Fibroblast of villous mesenchyme (primary cell): Measurements from ENCODE around the gene ADIPOR2. TPM values are rescaled to one million over a fixed set of nuclear protein-coding genes. Genes with fewer than 3 reads are reported as not detected.

Experiments
- DNase-seq: peaks from one replicate; pipeline ENCODE4 v3.0.0-alpha.2; 2010; ENCODE audit warnings: low read depth
- H3K4me3 ChIP-seq: 2 replicates; pipeline ENCODE4 v1.5.1; 2011; ENCODE audit warnings: low read depth, mild to moderate bottlenecking, low read length
- total RNA-seq: library from RNA; depleted of rRNA; stranded (reverse); fragments of >200 nt; gene quantifications from 2 replicates; pipeline ENCODE4 v1.2.3, GENCODE V29; 2012
- TF ChIP-seq, protein P1 (sequence below): IDR thresholded peaks from 2 replicates; pipeline ENCODE4 v1.5.1; 2012; ENCODE audit warnings: low read depth, mild to moderate bottlenecking, low read length; ENCODE audit not compliant: insufficient read depth

The ADIPOR2 gene
- total RNA-seq, 1 donor = 48.8 TPM

DNA sequence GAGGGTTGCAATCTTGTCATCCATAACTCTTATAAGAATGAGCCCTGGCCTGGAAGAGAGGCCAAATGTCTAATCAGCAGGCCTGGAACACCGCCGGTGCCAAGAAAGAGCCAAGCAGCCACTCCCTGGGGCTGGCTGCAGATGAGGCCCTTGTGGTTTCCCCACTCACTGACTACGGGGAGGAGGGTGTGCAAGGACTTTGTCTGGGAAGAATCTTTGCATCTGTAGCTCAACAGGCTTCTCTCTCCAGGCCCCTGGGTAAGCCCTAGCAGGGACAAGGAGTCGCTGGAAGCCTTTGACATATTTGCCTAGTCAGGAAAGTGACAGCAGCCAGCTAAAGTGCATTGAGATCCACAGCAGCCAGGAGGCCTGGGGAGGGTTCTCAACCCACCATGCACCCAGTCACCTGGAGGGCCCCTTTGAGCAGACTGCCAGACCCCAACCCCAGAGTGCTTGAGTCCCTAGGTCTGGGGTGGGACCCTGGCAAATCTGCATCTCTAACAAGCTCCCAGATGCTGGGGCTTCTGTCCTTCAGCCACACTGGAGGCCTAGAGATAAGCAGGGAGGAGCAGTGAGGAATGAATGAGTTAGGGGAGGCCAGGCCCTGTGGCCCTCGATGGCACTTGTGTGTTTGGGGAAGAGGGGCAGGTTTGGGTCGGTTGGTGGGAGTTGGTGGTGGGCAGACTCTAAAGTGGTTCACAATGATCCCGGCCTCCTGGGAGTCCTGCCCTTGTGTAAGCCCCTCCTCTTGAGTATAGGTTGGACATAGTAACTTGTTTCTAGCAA is 115.6 kb downstream of the ADIPOR2 start:
- H3K4me3 ChIP-seq = no peak overlapping the region
- TF ChIP-seq, protein P1, sequence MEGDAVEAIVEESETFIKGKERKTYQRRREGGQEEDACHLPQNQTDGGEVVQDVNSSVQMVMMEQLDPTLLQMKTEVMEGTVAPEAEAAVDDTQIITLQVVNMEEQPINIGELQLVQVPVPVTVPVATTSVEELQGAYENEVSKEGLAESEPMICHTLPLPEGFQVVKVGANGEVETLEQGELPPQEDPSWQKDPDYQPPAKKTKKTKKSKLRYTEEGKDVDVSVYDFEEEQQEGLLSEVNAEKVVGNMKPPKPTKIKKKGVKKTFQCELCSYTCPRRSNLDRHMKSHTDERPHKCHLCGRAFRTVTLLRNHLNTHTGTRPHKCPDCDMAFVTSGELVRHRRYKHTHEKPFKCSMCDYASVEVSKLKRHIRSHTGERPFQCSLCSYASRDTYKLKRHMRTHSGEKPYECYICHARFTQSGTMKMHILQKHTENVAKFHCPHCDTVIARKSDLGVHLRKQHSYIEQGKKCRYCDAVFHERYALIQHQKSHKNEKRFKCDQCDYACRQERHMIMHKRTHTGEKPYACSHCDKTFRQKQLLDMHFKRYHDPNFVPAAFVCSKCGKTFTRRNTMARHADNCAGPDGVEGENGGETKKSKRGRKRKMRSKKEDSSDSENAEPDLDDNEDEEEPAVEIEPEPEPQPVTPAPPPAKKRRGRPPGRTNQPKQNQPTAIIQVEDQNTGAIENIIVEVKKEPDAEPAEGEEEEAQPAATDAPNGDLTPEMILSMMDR = no peak
- DNase-seq = no peak

DNA sequence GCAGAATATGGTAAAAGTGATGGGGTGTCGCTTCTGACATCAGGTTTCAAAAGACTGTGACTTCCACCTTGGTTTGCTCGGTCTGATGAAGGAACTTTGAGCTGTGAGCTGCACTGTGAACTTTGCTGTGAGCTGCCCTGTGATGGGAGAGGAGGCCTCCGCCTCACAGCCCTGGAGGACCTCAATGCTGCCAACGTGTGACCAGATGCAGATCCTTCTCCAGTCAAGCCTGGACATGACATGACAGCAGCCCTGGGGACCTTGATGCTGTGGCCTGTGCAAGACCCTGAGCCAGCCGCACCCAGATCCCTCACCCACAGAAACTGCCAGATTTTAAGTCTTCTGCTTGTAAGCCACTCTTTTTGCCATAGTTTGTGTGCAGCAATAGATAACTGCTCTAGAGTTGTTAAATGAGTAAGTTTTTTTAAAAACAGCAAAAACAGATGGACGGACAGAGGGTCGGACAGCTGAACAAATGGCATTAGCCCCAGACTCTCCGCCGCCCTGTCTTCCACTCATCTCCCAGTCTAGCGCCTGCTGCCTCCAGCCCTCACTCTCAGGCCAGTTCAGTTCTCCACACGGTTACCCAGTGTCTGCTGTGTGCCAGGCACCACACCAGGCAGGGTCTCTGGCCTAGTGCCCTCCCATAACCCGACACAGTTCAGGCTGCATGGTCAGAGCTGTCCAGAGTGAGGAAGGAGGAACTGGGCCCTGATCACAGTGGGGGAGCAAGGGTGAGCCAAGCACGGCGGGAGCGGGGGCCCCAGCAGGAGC is 116.4 kb downstream of the ADIPOR2 start:
- TF ChIP-seq, protein P1 = no peak
- H3K4me3 ChIP-seq = no peak overlapping the region
- DNase-seq = no peak

GRCh38 chr12:1808036-1808797 is 117.3 kb downstream of the ADIPOR2 start:
- TF ChIP-seq, protein P1 = no peak
- DNase-seq = no peak
- no peak overlapping the region for H3K4me3 ChIP-seq

- TF ChIP-seq, protein P1 = no peak
- no peak overlapping the region for H3K4me3 ChIP-seq
- DNase-seq = no peak
These were observed 118.1 kb downstream of the ADIPOR2 start for GRCh38 chr12:1808798-1809480.

GRCh38 chr12:1809591-1810190 is 118.8 kb downstream of the ADIPOR2 start:
- TF ChIP-seq, protein P1 = no peak
- no peak for DNase-seq
- H3K4me3 ChIP-seq = no peak overlapping the region
